ENCODE results near the gene TMEM30B.

The TMEM30B gene

GRCh38 chr14:61268812-61269211, 12.3 kb downstream of the TMEM30B start:
- TF ChIP-seq, protein P1, sequence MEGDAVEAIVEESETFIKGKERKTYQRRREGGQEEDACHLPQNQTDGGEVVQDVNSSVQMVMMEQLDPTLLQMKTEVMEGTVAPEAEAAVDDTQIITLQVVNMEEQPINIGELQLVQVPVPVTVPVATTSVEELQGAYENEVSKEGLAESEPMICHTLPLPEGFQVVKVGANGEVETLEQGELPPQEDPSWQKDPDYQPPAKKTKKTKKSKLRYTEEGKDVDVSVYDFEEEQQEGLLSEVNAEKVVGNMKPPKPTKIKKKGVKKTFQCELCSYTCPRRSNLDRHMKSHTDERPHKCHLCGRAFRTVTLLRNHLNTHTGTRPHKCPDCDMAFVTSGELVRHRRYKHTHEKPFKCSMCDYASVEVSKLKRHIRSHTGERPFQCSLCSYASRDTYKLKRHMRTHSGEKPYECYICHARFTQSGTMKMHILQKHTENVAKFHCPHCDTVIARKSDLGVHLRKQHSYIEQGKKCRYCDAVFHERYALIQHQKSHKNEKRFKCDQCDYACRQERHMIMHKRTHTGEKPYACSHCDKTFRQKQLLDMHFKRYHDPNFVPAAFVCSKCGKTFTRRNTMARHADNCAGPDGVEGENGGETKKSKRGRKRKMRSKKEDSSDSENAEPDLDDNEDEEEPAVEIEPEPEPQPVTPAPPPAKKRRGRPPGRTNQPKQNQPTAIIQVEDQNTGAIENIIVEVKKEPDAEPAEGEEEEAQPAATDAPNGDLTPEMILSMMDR (IDR thresholded peaks at IDR 0.05; ENCODE audit: insufficient read depth, low read depth, low read length, missing control alignments): no peak
- no peak overlapping the region for H3K4me3 ChIP-seq (ENCODE audit: low read depth, low read length)
- DNase-seq (ENCODE audit: low read depth): no peak

- TF ChIP-seq, protein P1 (IDR thresholded peaks at IDR 0.05; ENCODE audit: insufficient read depth, low read depth, low read length, missing control alignments): no peak
- no peak overlapping the region for H3K4me3 ChIP-seq (ENCODE audit: low read depth, low read length)
Measured at GRCh38 chr14:61266891-61267740, 14.0 kb downstream of the TMEM30B start.

GRCh38 chr14:61266436-61266835, 14.7 kb downstream of the TMEM30B start:
- DNase-seq (ENCODE audit: low read depth): no peak
- no peak overlapping the region for H3K4me3 ChIP-seq (ENCODE audit: low read depth, low read length)
- TF ChIP-seq, protein P1 (IDR thresholded peaks at IDR 0.05; ENCODE audit: insufficient read depth, low read depth, low read length, missing control alignments): no peak

More at GRCh38 chr14:61266891-61267740, 14.0 kb downstream of the TMEM30B start:
- DNase-seq (ENCODE audit: low read depth): no peak

DNA sequence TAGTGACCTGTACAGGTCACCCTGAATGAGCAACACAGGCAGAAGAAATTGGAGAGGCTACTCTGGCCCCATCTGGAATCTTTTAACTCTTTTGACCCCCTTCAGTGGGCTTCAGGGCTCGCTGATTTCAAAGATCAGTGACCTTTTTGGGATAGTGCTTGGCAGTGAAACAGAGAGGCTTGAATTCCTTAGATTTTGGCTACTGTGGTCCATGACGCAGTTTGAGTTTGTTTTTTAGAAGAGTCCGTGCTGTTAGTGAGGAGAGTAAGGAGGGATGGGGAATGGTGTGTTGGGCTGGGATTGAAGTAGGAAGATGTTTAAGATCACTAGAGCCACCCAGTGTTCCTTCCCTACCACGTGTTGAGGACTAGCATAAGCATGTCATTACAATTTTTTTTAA, 16.5 kb downstream of the TMEM30B start:
- no peak overlapping the region for H3K4me3 ChIP-seq (ENCODE audit: low read depth, low read length)
- TF ChIP-seq, protein P1 (IDR thresholded peaks at IDR 0.05; ENCODE audit: insufficient read depth, low read depth, low read length, missing control alignments): no peak
- DNase-seq (ENCODE audit: low read depth): no peak

- TF ChIP-seq, protein P1 (IDR thresholded peaks at IDR 0.05; ENCODE audit: insufficient read depth, low read depth, low read length, missing control alignments): no peak
- no peak for DNase-seq (ENCODE audit: low read depth)
- no peak overlapping the region for H3K4me3 ChIP-seq (ENCODE audit: low read depth, low read length)
Measured at GRCh38 chr14:61264010-61264571, 17.0 kb downstream of the TMEM30B start.

- no peak for DNase-seq (ENCODE audit: low read depth)
- H3K4me3 ChIP-seq (ENCODE audit: low read depth, low read length): no peak overlapping the region
- TF ChIP-seq, protein P1 (IDR thresholded peaks at IDR 0.05; ENCODE audit: insufficient read depth, low read depth, low read length, missing control alignments): no peak
Measured at GRCh38 chr14:61262082-61262481, 19.1 kb downstream of the TMEM30B start.

Data from GM12865 (cell line).